HG03565 (cell line): ENCODE measurements around the gene DUSP15.

Experiments used
- ATAC-seq: cut with Tn5 transposase; IDR thresholded peaks from one replicate; pipeline ENCODE4 v1.9.1; 2021; ENCODE audit warnings: mild to moderate bottlenecking, moderate library complexity; ENCODE audit not compliant: unreplicated experiment

Gene DUSP15

GRCh38 chr20:31896049-31896448 lies 25.7 kb upstream of the DUSP15 start:
- ATAC-seq: no peak

GRCh38 chr20:31894980-31895675 lies 24.8 kb upstream of the DUSP15 start:
- peak; percentile 98 for ATAC-seq

GRCh38 chr20:31890646-31891045 lies 20.3 kb upstream of the DUSP15 start:
- ATAC-seq: no peak

GRCh38 chr20:31883829-31884228 lies 13.5 kb upstream of the DUSP15 start:
- no peak for ATAC-seq

- ATAC-seq: no peak
Observed at GRCh38 chr20:31881945-31882344, 11.6 kb upstream of the DUSP15 start.

GRCh38 chr20:31879143-31879987 lies 9.0 kb upstream of the DUSP15 start:
- peak; percentile 91 for ATAC-seq

- no peak for ATAC-seq
Observed at GRCh38 chr20:31877684-31878083, 7.4 kb upstream of the DUSP15 start.

GRCh38 chr20:31875671-31876070 lies 5.3 kb upstream of the DUSP15 start:
- no peak for ATAC-seq

- no peak for ATAC-seq
Observed at GRCh38 chr20:31872406-31872805, 2.1 kb upstream of the DUSP15 start.

- ATAC-seq: no peak
Observed at GRCh38 chr20:31871618-31871954, 1.3 kb upstream of the DUSP15 start.

- no peak for ATAC-seq
Observed at GRCh38 chr20:31870726-31871617, 645 bp upstream of the DUSP15 start.

GRCh38 chr20:31869673-31869941 lies 720 bp downstream of the DUSP15 start:
- ATAC-seq: no peak

GRCh38 chr20:31868853-31869672 lies 1.3 kb downstream of the DUSP15 start:
- no peak for ATAC-seq

- no peak for ATAC-seq
Observed at GRCh38 chr20:31866221-31866620, 4.1 kb downstream of the DUSP15 start.

- ATAC-seq: no peak
Observed at GRCh38 chr20:31864521-31865400, 5.6 kb downstream of the DUSP15 start.

GRCh38 chr20:31863296-31864085 lies 6.8 kb downstream of the DUSP15 start:
- no peak for ATAC-seq

- no peak for ATAC-seq
Observed at GRCh38 chr20:31862506-31862905, 7.8 kb downstream of the DUSP15 start.

- no peak for ATAC-seq
Observed at GRCh38 chr20:31862157-31862470, 8.2 kb downstream of the DUSP15 start.
